GM20431 (cell line): ENCODE results near the gene CACNB1.

Experiments
- in situ Hi-C: fragments of 300-500 bp; cut with MseI, MboI; formaldehyde crosslinking; loops from one replicate; pipeline ENCODE4 v1.15.0; 2020; ENCODE audit warnings: low sequenced_read_pairs; ENCODE audit not compliant: unreplicated experiment

The CACNB1 gene

GRCh38 chr17:39158623-39159022 is 38.8 kb downstream of the CACNB1 start:
- in situ Hi-C loops = no loop called here

DNA sequence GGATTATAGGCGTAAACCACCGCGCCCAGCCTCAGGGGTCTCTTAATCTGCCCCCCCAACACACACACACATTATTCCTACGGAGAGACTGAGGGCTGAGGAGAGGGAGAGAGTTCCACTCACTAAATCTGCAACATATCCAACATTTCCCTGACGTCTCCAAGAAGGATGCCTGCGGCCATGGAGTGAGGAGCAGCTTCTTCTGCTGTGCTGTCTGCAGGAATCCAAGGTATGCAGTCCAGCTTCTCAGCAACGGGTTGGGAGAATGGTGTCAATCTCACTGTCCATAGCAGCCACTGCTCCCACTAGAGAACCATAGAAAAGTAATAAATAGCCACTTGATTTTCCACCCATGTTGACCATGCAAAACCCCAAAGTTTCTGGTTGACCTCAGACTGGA is 41.0 kb downstream of the CACNB1 start:
- in situ Hi-C loops = no loop called here

DNA sequence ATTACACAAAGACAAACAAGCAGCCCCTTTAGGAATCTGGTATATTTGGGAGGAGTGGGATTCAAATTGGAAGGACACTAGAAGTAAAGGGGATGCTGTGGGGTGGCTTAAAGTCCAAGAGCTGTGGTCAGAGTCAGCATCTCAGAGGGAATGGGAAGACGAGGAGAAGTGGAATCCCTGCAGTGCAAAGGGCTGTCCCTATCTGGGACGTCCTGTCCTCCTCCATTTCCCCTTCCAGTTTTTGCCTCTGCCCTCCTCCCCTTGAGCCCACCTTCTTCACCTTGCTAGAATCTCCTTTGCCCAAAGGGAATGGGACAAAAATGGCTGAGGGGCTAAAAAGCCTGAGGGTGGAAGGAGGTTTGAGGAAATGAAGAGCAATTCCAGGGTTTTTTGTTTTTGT is 41.8 kb downstream of the CACNB1 start:
- in situ Hi-C loops = no loop called here

DNA sequence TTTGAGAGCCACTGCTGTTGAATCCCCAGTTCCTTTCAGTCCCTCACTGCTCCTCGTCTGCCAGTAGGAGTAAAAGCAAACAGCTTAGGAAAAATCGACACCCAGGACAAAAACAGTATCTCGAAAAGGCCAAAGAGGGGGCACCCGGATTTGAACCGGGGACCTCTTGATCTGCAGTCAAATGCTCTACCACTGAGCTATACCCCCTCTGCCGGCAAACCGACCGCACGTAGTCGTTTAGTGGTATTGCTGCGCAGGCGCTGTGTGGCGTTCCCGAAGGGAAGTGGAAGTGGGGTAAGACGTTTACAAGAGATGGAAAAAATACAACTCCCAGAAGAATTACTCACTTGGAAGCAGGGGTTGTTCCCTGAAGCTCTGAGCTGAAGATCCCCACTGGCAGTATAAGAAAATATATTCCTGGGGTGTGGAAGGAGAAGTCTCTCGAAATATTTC is 43.8 kb downstream of the CACNB1 start:
- in situ Hi-C loops = no loop called here

DNA sequence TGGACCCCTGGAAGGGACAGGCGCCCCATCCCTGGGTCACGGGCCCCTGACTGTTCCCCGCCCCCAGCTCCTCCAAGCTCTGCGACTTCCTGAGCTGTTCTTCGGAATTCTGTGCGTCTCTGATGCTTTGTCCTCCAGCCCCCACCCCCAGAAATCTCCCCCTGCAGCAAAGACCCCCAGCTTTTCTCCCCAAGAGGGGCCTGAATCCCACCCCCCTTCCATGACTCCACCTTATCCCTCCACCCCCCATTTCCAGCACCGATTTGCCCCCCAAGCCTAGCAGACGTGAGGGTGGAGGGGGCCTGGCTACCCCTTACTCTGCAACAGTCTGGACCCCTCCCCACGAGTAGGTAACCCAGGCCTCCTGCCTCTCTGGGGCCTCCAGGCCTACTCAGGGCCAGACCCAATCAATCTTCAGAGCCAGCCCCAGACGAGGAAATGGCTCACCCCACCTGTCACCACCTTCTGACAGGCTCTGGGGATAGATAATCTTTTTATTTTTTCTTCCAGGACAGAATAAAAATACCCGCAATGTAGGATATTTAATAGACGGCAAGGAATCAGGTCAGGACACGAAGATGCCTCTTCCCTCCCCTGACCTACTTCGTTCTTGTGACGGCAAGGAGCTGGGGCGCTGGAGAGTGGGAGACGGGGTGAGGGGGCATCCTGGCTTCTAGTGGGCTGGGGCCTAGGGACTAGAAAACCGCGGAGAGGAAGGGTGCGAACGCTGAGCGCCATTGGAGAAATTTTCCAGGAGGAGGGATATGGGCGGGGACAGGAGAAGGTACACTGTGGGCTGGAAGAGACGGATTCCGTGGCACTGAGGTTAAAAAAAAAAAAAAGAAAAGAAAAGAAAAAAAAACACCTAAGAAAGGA is 45.3 kb downstream of the CACNB1 start:
- in situ Hi-C loops = no loop called here

DNA sequence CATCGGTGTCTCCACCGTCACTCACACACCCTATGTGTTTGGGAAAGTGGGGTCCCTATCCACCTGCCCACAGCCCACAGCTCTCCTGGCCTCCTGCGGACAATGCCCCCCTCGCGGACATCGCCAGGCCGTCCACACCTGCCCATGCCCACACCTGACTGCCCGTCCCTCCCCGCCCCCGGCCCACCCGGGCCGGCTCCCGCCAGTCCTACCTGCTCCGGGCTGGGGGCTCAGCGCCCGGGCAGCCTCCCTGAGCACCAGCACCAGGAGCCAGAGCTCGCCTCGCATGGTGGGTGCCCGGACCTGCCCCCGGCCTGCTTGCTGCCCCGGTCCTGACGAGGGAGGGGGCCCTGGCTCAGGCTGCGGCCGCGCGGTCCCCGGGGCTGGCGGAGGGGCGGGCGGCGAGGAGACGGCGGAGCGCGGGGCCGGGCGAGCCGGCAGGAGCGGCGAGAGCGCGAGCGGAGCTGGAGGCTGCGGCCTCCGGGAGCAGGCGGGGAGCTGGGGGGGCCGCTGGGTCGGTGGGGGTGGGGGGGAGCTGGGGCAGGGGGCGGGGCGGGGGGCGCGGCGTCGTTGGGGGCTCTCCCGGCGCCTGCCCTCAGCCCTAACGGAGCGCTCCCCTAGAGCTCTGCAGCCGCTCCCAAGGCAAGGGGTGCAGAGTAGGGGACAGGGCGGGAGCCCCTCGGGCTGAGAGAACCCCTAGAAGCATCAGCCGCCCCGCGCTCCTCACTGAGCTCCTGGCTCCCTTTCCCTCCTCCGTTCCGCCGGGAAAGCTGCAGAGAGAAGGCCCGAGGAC is 46.1 kb downstream of the CACNB1 start, which contains the start of gene PLXDC1:
TSS of gene PLXDC1 (minus strand) at position 488 of the 793 bp plus-strand sequence. CDS start at position 288, 200 bp downstream.
- in situ Hi-C loops = no loop called here

DNA sequence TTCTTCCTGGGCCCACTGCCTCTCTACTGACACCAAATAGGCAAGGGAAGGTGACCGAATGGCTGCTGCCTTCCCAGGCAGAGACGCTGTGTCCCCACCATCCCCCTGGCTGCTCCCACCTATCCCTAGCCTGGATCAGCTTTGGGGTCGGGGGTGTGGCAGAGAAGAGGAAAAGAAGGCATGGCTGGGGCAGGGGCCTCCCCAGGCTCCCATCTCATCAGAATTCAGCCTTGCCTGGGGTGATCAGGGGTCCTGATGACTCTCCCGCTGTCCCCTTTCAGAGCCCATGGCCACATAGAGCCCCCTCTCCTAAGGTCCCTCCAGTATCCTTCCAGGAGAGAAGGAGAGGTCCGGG is 46.7 kb downstream of the CACNB1 start:
- in situ Hi-C loops = no loop called here

DNA sequence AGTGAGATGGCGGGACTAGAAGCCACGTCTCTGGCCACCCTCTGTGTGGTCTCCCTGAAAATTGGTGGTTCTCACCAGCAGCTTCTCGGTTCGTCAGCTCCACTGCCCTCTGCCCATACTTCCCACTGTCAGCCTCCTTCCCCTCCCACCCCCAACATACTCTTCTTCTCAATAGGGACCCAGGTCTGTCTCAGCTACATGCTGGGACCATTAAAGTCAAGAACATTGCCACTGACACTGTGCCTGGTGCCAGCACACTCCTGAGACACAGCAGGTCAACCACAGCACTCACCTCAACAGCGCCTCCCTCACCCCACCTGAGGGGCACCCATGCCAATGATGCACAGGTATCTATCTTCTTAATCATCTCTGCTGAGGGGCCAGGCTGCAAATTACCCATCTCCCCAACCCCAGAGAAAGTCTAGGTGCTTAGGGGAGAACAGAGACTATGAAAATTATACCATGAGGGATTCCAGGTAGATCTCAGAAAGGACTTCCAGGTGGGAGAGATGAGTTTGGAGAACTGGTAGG is 47.3 kb downstream of the CACNB1 start:
- in situ Hi-C loops = no loop called here

GRCh38 chr17:39147221-39148185 is 50.0 kb downstream of the CACNB1 start:
- in situ Hi-C loops = loop anchor here (10.0 kb wide), 1 partner anchor 163 kb away; no protein-coding TSS in a partner anchor

DNA sequence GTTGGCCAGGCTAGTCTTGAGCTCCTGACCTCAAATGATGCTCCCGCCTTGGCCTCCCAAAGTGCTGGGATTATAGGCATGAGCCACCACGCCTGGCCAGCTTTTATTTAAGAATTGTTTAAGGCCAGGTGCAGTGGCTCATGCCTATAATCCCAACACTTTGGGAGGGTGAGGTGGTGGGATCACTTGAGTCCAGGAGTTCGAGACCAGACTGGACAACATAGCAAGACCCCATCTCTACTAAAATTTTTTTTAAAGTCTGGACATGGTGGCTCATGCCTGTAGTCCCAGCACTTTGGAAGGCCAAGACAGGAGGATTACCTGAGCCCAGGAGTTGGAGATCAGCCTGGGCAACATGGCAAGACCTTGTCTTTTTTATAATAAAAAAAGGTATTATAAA is 51.2 kb downstream of the CACNB1 start:
- in situ Hi-C loops = loop anchor here (10.0 kb wide), 1 partner anchor 161 kb away; no protein-coding TSS in a partner anchor

DNA sequence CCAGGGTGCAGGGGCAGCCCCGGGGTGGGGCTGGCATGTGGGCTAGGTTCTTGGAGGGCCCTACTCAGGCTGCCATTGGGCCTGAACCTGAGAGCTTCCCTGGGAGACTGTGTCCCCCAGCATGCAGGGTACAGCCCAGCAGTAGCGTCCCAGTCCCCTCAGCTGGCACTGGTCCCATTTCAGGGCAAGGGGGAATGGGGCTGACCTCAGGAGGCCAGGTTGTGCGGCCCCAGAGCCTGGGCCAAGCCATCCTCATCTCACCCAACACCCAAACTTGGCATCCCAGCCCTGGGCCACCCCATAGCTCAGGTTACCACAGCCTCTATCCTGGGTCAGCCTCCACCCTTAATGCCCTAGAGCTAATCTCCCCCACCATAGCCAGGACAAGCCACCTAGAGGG is 52.3 kb downstream of the CACNB1 start:
- in situ Hi-C loops = loop anchor here (10.0 kb wide), 1 partner anchor 160 kb away; no protein-coding TSS in a partner anchor

- in situ Hi-C loops = loop anchor here (10.0 kb wide), 1 partner anchor 160 kb away; no protein-coding TSS in a partner anchor
Observed at GRCh38 chr17:39144416-39144840, 53.0 kb downstream of the CACNB1 start.

DNA sequence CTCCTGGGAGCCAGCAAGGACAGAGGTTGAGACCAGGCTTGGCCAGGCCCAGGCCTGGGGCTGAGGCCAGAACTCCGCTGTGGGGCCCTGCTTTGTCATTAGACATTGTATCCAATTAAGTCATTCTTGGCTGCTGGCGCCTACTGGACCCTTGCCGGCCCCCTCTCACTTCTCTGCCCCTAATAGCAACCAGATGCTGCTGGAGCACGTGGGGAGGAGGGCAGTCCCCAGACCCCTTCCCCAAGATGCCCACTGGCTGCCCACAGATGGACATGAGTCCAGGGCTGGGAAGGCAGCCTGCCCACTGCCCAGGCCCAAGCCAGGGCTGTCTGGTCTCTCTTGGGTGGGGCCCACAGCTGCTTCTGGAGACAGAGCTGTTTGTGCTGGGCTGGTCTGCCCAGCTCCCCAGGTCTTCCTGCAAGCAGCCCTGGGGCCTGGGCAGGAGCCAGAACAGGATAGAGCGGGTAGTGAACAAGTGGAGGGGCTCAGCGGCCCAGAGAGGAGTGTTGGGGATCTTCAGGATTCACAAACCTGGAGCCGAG is 53.8 kb downstream of the CACNB1 start:
- in situ Hi-C loops = loop anchor here (10.0 kb wide), 1 partner anchor 159 kb away; no protein-coding TSS in a partner anchor

- in situ Hi-C loops = loop anchor here (10.0 kb wide), 1 partner anchor 157 kb away; no protein-coding TSS in a partner anchor
Observed at GRCh38 chr17:39141915-39142664, 55.4 kb downstream of the CACNB1 start.

GRCh38 chr17:39141294-39141693 is 56.2 kb downstream of the CACNB1 start:
- in situ Hi-C loops = loop anchor here (10.0 kb wide), 1 partner anchor 156 kb away; no protein-coding TSS in a partner anchor

DNA sequence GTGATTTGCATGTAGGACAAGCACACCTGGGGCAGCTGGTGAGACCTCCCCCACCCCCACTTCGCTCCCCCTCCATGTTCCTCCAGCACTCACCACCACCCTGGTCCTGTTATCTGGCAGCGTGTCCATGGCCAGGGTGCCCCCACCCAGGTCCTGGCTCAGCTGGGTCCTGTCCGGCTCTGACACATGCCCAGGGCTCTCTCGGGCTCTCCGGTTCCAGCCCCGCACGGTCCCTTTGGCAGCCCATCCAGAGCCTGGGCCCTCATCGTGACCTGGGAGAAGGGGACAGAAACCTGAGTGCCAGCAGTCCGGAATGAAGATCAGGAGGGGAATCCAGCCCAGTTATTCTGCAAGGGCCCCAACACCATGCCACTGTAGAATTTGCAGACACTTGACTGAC is 57.9 kb downstream of the CACNB1 start:
- in situ Hi-C loops = no loop called here

GRCh38 chr17:39139161-39139511 is 58.3 kb downstream of the CACNB1 start:
- in situ Hi-C loops = no loop called here

DNA sequence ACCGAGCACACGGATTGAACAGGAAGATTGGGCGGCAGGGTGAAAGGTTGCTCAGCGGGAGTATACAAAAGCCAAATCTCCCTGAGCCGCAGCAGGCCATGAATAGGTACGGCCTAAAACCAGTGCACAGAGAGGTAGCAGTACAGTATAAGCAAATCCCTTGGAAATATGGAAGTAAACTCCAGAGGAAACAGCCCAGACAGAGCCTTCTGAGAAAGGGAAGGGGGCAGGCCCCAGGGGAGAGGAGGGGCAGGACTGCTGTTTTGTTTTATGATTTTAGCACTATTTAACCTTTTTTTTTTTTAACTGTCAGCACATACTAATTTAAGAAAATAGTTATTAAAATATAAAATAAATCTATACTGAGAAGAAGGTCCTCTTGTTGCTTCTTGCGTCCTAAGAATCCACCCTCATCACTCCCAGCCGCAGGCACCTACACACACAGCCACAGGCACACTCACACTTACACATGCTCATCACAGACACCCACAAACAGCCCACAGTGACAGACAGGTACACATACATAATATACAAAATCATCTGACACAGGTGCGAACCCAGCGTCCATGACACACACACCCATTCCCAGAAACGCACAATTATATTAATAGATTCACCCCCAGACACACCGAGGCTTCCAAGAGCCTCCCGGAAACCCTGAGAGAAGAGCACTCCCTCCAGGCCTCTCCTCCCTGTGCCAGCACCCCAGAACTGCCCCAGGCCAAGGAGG is 58.9 kb downstream of the CACNB1 start:
- in situ Hi-C loops = no loop called here
